SK-N-SH treated with all-trans-retinoic acid at 6 μM for 48 hours (cell line): ENCODE measurements around the gene LTV1.
"Not testable (repeated sequence)": the region's sequence is repeated elsewhere in the genome, so short reads cannot be mapped to it uniquely, and the experiment has no call there.

Experiments used
- ATAC-seq: fragments of 200-7000 bp; cut with Tn5 transposase; 3 replicates; pipeline ENCODE4 v1.9.1; 2020; ENCODE audit warnings: mild to moderate bottlenecking, moderate library complexity
- ARNTL ChIP-seq: fragments of 450-650 bp; formaldehyde crosslinking; IDR thresholded peaks from 2 replicates; pipeline ENCODE4 v1.5.0; 2020; ENCODE audit warnings: low read depth, mild to moderate bottlenecking, moderate library complexity, borderline replicate concordance
- BACH2 ChIP-seq: fragments of 250-450 bp; sonication (Bioruptor Pico); IDR thresholded peaks from 2 replicates; pipeline ENCODE4 v1.9.0; 2021; ENCODE audit warnings: mild to moderate bottlenecking, borderline replicate concordance
- CSDC2 ChIP-seq: fragments of 250-450 bp; sonication (Bioruptor Pico); IDR thresholded peaks from 2 replicates; pipeline ENCODE4 v1.5.0; 2020; ENCODE audit warnings: mild to moderate bottlenecking, moderate library complexity
- CSRNP3 ChIP-seq: fragments of 250-450 bp; sonication (Bioruptor Pico); IDR thresholded peaks from 2 replicates; pipeline ENCODE4 v1.5.1; 2021; ENCODE audit warnings: mild to moderate bottlenecking, moderate library complexity
- ESRRG ChIP-seq: fragments of 250-450 bp; sonication (Bioruptor Pico); IDR thresholded peaks from 2 replicates; pipeline ENCODE4 v1.6.1; 2021; ENCODE audit warnings: mild to moderate bottlenecking
- GLIS3 ChIP-seq: fragments of 250-450 bp; sonication (Bioruptor Pico); IDR thresholded peaks from 2 replicates; pipeline ENCODE4 v1.5.0; 2020; ENCODE audit warnings: mild to moderate bottlenecking, moderate library complexity
- ISL1 ChIP-seq: fragments of 250-450 bp; sonication (Bioruptor Pico); IDR thresholded peaks from 2 replicates; pipeline ENCODE4 v2.1.2; 2022; ENCODE audit warnings: mild to moderate bottlenecking, moderate library complexity
- OSR1 ChIP-seq: fragments of 250-450 bp; sonication (Bioruptor Pico); IDR thresholded peaks from 2 replicates; pipeline ENCODE4 v1.8.0; 2022; ENCODE audit warnings: moderate library complexity, mild to moderate bottlenecking, inconsistent platforms
- PPARA ChIP-seq: fragments of 250-450 bp; sonication (Bioruptor Pico); IDR thresholded peaks from 2 replicates; pipeline ENCODE4 v1.5.0; 2020; ENCODE audit warnings: mild to moderate bottlenecking, borderline replicate concordance
- RARB ChIP-seq: fragments of 250-450 bp; sonication (Bioruptor Pico); IDR thresholded peaks from 2 replicates; pipeline ENCODE4 v1.8.0; 2021; ENCODE audit warnings: mild to moderate bottlenecking, moderate library complexity
- SNAI2 ChIP-seq: fragments of 250-450 bp; sonication (Bioruptor Pico); IDR thresholded peaks from 2 replicates; pipeline ENCODE4 v1.5.0; 2020; ENCODE audit warnings: mild to moderate bottlenecking, moderate library complexity
- TOX ChIP-seq: fragments of 250-450 bp; sonication (Bioruptor Pico); IDR thresholded peaks from 2 replicates; pipeline ENCODE4 v1.8.0; 2021; ENCODE audit warnings: mild to moderate bottlenecking, moderate library complexity, borderline replicate concordance
- ZFP3 ChIP-seq: fragments of 250-450 bp; sonication (Bioruptor Pico); IDR thresholded peaks from 2 replicates; pipeline ENCODE4 v1.5.0; 2020; ENCODE audit warnings: mild to moderate bottlenecking, moderate library complexity
- ZFP30 ChIP-seq: fragments of 450-650 bp; formaldehyde crosslinking; IDR thresholded peaks from 2 replicates; pipeline ENCODE4 v1.5.0; 2022; ENCODE audit warnings: mild to moderate bottlenecking, moderate library complexity
- ZNF565 ChIP-seq: fragments of 450-650 bp; formaldehyde crosslinking; conservative IDR thresholded peaks from 2 replicates; pipeline ENCODE4 v1.5.0; 2020; ENCODE audit warnings: low read depth, mild to moderate bottlenecking, moderate library complexity
- ZNF70 ChIP-seq: fragments of 450-650 bp; formaldehyde crosslinking; IDR thresholded peaks from 2 replicates; pipeline ENCODE4 v1.5.0; 2020; ENCODE audit warnings: mild to moderate bottlenecking, moderate library complexity
- ZNF8 ChIP-seq: fragments of 450-650 bp; formaldehyde crosslinking; IDR thresholded peaks from 2 replicates; pipeline ENCODE4 v1.5.0; 2020; ENCODE audit warnings: mild to moderate bottlenecking, moderate library complexity
- TF ChIP-seq, protein P1 (sequence below): fragments of 250-450 bp; sonication (Bioruptor Pico); IDR thresholded peaks from 2 replicates; pipeline ENCODE4 v1.8.0; 2021; ENCODE audit warnings: low read depth, mild to moderate bottlenecking, moderate library complexity, borderline replicate concordance
- TF ChIP-seq, protein P2 (sequence below): fragments of 250-450 bp; sonication (Bioruptor Pico); IDR thresholded peaks from 2 replicates; pipeline ENCODE4 v1.5.0; 2020; ENCODE audit warnings: mild to moderate bottlenecking, moderate library complexity
- TF ChIP-seq, protein P3 (sequence below): fragments of 250-450 bp; sonication (Bioruptor Pico); IDR thresholded peaks from 2 replicates; pipeline ENCODE4 v1.8.0; 2020; ENCODE audit warnings: mild to moderate bottlenecking, moderate library complexity, borderline replicate concordance

The LTV1 gene

GRCh38 chr6:143842902-143843676, at the start of gene LTV1:
Gene LTV1 (plus strand): TSS chr6:143843338. CDS start chr6:143843478, 140 bp downstream.
- 0 out of 2 replicates have a peak, but pooled peaks have one; percentile 28 for TF ChIP-seq CSRNP3 (CRISPR knock-in tag)
- no peak for TF ChIP-seq ESRRG
- no peak for TF ChIP-seq RARB
- TF ChIP-seq, all 23 proteins: peak for 1

GRCh38 chr6:143796551-143796950, 46.6 kb upstream of the LTV1 start:
- ATAC-seq: not testable (repeated sequence)

More at GRCh38 chr6:143842902-143843676, at the start of gene LTV1:
- peak; percentile 99 for ATAC-seq

GRCh38 chr6:143798487-143798886, 44.7 kb upstream of the LTV1 start:
- ATAC-seq: not testable (repeated sequence)

DNA sequence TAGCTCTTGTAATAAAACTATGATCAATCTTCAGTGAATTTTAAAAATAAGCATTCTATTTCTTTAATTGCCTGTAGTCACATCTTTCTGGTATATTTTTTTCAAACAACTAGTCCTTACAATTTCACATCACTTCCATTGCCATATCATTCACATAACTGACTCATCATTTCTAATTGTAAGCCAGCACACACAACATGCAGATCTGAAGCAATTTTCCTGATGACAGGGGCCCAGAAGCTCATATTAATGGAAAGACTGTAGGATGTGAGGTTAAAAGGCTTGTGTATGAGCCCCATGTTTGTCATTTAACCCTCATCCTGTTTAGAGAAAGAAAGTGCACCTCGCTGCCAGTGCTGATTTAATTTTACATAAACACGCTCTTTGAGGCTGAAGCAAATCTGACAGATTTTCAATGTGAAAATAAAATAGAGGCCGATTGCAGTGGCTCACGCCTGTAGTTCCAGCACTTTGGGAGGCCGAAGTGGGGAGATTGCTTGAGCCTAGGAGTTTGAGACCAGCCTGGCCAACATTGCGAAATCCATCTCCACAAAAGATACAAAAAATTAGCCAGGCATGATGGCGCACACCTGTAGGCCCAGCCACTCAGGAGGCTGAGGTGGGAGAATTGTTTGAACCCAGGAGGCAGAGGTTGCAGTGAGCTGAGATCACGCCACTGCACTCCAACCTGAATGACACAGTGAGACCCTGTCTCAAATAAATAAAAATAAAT, 40.1 kb upstream of the LTV1 start:
- no peak for TF ChIP-seq GLIS3 (CRISPR knock-in tag)
- no peak for TF ChIP-seq CSRNP3 (CRISPR knock-in tag)
- TF ChIP-seq CSDC2 (CRISPR knock-in tag): no peak
- TF ChIP-seq RARB: no peak
- TF ChIP-seq BACH2 (CRISPR knock-in tag): no peak
- TF ChIP-seq OSR1 (CRISPR knock-in tag): no peak
- TF ChIP-seq ARNTL (CRISPR knock-in tag): no peak
- TF ChIP-seq, protein P1, sequence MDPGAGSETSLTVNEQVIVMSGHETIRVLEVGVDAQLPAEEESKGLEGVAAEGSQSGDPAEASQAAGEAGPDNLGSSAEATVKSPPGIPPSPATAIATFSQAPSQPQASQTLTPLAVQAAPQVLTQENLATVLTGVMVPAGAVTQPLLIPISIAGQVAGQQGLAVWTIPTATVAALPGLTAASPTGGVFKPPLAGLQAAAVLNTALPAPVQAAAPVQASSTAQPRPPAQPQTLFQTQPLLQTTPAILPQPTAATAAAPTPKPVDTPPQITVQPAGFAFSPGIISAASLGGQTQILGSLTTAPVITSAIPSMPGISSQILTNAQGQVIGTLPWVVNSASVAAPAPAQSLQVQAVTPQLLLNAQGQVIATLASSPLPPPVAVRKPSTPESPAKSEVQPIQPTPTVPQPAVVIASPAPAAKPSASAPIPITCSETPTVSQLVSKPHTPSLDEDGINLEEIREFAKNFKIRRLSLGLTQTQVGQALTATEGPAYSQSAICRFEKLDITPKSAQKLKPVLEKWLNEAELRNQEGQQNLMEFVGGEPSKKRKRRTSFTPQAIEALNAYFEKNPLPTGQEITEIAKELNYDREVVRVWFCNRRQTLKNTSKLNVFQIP (CRISPR knock-in tag): no peak
- ATAC-seq: no peak

DNA sequence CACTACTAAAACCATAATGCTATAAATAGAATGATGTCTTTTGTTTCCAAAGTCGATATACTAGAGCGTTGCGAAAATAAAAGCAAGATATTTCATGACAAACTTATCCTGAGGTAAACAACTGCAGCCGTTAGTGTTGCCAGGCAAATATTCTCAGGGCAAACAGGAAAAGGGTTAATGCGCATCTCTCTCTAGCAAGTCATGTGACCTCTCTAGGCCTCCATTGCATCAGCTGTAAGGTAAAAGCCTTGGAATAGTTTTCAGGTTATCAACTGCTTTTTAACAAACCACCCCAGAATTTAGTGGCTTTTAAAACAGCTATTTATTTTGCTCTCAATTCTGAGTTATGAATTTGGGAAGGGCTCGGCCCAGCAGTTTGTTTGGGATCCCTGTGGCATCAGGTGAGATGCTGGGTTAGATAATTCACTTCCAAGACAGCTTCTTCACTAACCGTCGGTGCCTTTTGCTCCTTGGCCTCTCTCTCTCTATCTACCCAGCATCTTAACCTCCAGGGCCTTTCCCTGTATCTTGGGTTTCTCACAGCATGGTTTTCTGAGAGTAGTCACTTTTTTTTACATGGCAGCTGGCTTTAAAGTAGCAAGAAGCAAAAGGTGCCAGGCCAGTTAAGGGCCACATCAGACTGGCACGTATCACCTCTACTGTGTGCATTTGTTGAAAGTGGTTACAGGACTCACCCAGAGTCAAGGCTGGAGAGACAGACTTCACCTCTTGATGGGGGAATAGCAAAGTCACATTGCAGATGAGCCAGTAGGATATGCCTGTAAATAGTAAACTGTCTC, 39.2 kb upstream of the LTV1 start:
- no peak for ATAC-seq
- TF ChIP-seq TOX (CRISPR knock-in tag) (no peak), ZFP3 (no peak), GLIS3 (CRISPR knock-in tag) (no peak), SNAI2 (CRISPR knock-in tag) (no peak), ISL1 (CRISPR knock-in tag) (no peak), PPARA (CRISPR knock-in tag) (no peak), CSRNP3 (CRISPR knock-in tag) (no peak), BACH2 (CRISPR knock-in tag) (no peak), ZFP30 (CRISPR knock-in tag) (no peak), RARB (no peak), ZNF70 (CRISPR knock-in tag) (no peak), ESRRG (no peak), ZNF565 (CRISPR knock-in tag) (no peak), ZNF8 (CRISPR knock-in tag) (no peak), ARNTL (CRISPR knock-in tag) (no peak), OSR1 (CRISPR knock-in tag) (no peak)
- TF ChIP-seq, protein P2, sequence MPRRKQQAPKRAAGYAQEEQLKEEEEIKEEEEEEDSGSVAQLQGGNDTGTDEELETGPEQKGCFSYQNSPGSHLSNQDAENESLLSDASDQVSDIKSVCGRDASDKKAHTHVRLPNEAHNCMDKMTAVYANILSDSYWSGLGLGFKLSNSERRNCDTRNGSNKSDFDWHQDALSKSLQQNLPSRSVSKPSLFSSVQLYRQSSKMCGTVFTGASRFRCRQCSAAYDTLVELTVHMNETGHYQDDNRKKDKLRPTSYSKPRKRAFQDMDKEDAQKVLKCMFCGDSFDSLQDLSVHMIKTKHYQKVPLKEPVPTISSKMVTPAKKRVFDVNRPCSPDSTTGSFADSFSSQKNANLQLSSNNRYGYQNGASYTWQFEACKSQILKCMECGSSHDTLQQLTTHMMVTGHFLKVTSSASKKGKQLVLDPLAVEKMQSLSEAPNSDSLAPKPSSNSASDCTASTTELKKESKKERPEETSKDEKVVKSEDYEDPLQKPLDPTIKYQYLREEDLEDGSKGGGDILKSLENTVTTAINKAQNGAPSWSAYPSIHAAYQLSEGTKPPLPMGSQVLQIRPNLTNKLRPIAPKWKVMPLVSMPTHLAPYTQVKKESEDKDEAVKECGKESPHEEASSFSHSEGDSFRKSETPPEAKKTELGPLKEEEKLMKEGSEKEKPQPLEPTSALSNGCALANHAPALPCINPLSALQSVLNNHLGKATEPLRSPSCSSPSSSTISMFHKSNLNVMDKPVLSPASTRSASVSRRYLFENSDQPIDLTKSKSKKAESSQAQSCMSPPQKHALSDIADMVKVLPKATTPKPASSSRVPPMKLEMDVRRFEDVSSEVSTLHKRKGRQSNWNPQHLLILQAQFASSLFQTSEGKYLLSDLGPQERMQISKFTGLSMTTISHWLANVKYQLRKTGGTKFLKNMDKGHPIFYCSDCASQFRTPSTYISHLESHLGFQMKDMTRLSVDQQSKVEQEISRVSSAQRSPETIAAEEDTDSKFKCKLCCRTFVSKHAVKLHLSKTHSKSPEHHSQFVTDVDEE: no peak
- TF ChIP-seq, protein P3, sequence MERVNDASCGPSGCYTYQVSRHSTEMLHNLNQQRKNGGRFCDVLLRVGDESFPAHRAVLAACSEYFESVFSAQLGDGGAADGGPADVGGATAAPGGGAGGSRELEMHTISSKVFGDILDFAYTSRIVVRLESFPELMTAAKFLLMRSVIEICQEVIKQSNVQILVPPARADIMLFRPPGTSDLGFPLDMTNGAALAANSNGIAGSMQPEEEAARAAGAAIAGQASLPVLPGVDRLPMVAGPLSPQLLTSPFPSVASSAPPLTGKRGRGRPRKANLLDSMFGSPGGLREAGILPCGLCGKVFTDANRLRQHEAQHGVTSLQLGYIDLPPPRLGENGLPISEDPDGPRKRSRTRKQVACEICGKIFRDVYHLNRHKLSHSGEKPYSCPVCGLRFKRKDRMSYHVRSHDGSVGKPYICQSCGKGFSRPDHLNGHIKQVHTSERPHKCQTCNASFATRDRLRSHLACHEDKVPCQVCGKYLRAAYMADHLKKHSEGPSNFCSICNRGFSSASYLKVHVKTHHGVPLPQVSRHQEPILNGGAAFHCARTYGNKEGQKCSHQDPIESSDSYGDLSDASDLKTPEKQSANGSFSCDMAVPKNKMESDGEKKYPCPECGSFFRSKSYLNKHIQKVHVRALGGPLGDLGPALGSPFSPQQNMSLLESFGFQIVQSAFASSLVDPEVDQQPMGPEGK (CRISPR knock-in tag): no peak
